Panc1 (cell line): ENCODE measurements around the gene CD46. TPM values are rescaled to one million over a fixed set of nuclear protein-coding genes. Genes with fewer than 3 reads are reported as not detected.

ENCODE experiments used
- ATAC-seq: fragments of 200-7000 bp; cut with Tn5 transposase; 2 replicates; pipeline ENCODE4 v1.9.1; 2020; ENCODE audit warnings: mild to moderate bottlenecking, moderate library complexity
- BruUV-seq: library from RNA; stranded (reverse); fragments of 400-500 nt; replicated peaks from 2 replicates; lab custom pipeline; 2021; lab: Mats Ljungman, UMichigan
- CTCF ChIA-PET: fragments of 300-600 bp; sonication (Branson Sonifier 250); formaldehyde crosslinking; loops from one replicate; lab custom pipeline; 2022; ENCODE audit warnings: antibody characterized with exemption; lab: Charles Lee
- POLR2A ChIA-PET: fragments of 300-600 bp; sonication (Branson Sonifier 250); formaldehyde crosslinking; loops from one replicate; lab custom pipeline; 2022; ENCODE audit warnings: antibody characterized with exemption; lab: Charles Lee
- DNase-seq: peaks from one replicate; pipeline ENCODE4 v3.0.0-alpha.2; 2010; ENCODE audit warnings: low read depth, low spot score
- H3K27ac ChIP-seq: 2 replicates; pipeline ENCODE4 v1.5.1; 2011; ENCODE audit warnings: mild to moderate bottlenecking, low read length, inconsistent platforms
- H3K27me3 ChIP-seq: fragments of 200-500 bp; sonication (Bioruptor generic); 2 replicates; pipeline ENCODE4 v1.6.0; 2014; ENCODE audit warnings: low read length, inconsistent platforms; ENCODE audit not compliant: control insufficient read depth, insufficient read depth
- H3K36me3 ChIP-seq: fragments of 200-500 bp; sonication (Bioruptor generic); 2 replicates; pipeline ENCODE4 v1.5.1; 2014; ENCODE audit warnings: inconsistent platforms, mild to moderate bottlenecking, low read length, moderate library complexity; ENCODE audit not compliant: control insufficient read depth, insufficient read depth
- H3K4me1 ChIP-seq: 2 replicates; pipeline ENCODE4 v1.5.1; 2011; ENCODE audit warnings: inconsistent platforms, mild to moderate bottlenecking, low read length, moderate library complexity; ENCODE audit not compliant: control insufficient read depth, insufficient read depth
- H3K4me3 ChIP-seq, 2 experiments: 2 replicates each; pipeline ENCODE4 v1.5.1; 2011 to 2012; ENCODE audit warnings: low read depth in 2 of 2, low read length in 2 of 2, mild to moderate bottlenecking in 2 of 2, inconsistent platforms in 1 of 2, moderate library complexity in 1 of 2
- H3K9me3 ChIP-seq: fragments of 200-500 bp; sonication (Bioruptor generic); 2 replicates; pipeline ENCODE4 v1.5.1; 2014; ENCODE audit warnings: low read depth, mild to moderate bottlenecking, inconsistent platforms, low read length, moderate library complexity; ENCODE audit not compliant: control insufficient read depth, insufficient read depth
- POLR2AphosphoS5 ChIP-seq: IDR thresholded peaks from 2 replicates; pipeline ENCODE4 v1.6.1; 2012; ENCODE audit warnings: mild to moderate bottlenecking, low read depth, low read length, moderate library complexity
- SIN3A ChIP-seq: IDR thresholded peaks from 2 replicates; pipeline ENCODE4 v1.6.1; 2012; ENCODE audit warnings: low read depth, mild to moderate bottlenecking, low read length, moderate library complexity, borderline replicate concordance; ENCODE audit not compliant: insufficient read depth
- TCF7L2 ChIP-seq: IDR thresholded peaks from 2 replicates; pipeline ENCODE4 v1.6.1; 2011; ENCODE audit warnings: mild to moderate bottlenecking, low read depth, low read length, inconsistent platforms
- in situ Hi-C: cut with HindIII; loops from 2 replicates; pipeline ENCODE4 v1.10.0; 2016; ENCODE audit warnings: low sequenced_read_pairs, low pct_unique_long_range_greater_than_20kb
- intact Hi-C: fragments of 100-400 bp; cut with micrococcal nuclease; formaldehyde crosslinking; loops from one replicate; pipeline ENCODE4 v1.10.0; 2022; ENCODE audit not compliant: unreplicated experiment
- total RNA-seq: library from RNA; stranded (reverse); gene quantifications from one replicate; pipeline ENCODE4 v1.2.1, GENCODE V29; 2021; ENCODE audit not compliant: unreplicated experiment
- TF ChIP-seq, protein P1 (sequence below): fragments of 450-650 bp; IDR thresholded peaks from 2 replicates; pipeline ENCODE4 v1.5.1; 2017; ENCODE audit warnings: mild to moderate bottlenecking
- TF ChIP-seq, protein P2 (sequence below), 2 experiments: IDR thresholded peaks; 2 replicates each; pipeline ENCODE4 v1.6.1; 2011 to 2012; ENCODE audit warnings: low read depth in 2 of 2, control low read depth in 1 of 2, low read length in 1 of 2, mild to moderate bottlenecking in 1 of 2, moderate library complexity in 1 of 2; ENCODE audit not compliant: insufficient read depth in 1 of 2

CD46 gene
- total RNA-seq, 1 experiment from 2014 or later: 128 TPM

DNA sequence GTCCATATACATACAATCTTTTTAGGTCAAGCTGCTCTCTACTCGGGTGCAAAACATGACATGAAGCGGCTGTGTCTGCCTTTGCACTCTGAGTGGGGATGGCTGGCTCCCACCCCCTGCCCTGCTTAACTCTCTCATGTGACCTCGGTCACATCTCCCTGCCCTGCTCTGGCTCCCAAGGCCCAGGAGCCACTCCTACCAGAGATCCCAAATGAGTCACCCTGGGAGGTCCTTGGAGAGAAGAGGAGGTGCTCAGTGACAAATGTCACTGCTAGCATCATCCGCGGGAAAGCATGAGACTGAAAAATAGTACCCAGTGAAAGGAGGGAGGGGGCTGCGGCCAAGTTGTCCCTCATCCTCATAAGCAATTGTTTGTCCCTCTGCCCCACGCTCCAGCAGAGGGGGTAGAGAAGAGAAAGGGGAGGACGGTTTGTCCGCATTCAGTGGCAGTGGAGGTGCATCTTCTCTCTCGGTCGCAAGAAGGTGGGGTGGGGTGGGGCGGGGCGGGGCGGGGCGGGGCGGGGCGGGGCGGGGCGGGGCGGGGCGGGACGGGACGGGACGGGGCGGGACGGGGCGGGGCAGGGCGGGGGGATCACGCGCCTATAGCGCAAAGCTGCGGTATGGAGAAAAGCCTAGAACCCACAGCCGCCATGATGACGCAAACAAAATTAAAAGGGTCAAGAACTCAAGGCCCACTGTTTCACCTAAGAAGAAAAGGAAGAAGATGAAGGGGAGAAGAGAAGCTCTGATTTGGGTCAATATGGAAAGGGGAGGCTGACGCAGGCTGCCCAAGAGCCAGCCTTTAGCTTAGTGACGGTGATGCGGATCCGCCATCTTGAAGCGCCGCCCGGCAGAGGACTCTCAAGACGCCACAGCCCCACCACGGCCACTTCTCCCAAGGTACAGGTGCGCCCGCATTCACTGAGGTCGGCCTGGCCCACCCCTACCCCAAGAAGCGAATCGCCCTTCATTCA, 66.2 kb downstream of the CD46 start:
- H3K36me3 ChIP-seq: no peaks in the 10 kb centered on the region
- H3K4me1 ChIP-seq: no peaks in the 10 kb centered on the region
- DNase-seq: no peak
- H3K27me3 ChIP-seq: no peaks in the 10 kb centered on the region
- intact Hi-C loops: no loop called here
- no peak for TF ChIP-seq TCF7L2
- no peak for TF ChIP-seq SIN3A
- TF ChIP-seq, protein P1, sequence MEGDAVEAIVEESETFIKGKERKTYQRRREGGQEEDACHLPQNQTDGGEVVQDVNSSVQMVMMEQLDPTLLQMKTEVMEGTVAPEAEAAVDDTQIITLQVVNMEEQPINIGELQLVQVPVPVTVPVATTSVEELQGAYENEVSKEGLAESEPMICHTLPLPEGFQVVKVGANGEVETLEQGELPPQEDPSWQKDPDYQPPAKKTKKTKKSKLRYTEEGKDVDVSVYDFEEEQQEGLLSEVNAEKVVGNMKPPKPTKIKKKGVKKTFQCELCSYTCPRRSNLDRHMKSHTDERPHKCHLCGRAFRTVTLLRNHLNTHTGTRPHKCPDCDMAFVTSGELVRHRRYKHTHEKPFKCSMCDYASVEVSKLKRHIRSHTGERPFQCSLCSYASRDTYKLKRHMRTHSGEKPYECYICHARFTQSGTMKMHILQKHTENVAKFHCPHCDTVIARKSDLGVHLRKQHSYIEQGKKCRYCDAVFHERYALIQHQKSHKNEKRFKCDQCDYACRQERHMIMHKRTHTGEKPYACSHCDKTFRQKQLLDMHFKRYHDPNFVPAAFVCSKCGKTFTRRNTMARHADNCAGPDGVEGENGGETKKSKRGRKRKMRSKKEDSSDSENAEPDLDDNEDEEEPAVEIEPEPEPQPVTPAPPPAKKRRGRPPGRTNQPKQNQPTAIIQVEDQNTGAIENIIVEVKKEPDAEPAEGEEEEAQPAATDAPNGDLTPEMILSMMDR: no peak
- TF ChIP-seq, protein P2, sequence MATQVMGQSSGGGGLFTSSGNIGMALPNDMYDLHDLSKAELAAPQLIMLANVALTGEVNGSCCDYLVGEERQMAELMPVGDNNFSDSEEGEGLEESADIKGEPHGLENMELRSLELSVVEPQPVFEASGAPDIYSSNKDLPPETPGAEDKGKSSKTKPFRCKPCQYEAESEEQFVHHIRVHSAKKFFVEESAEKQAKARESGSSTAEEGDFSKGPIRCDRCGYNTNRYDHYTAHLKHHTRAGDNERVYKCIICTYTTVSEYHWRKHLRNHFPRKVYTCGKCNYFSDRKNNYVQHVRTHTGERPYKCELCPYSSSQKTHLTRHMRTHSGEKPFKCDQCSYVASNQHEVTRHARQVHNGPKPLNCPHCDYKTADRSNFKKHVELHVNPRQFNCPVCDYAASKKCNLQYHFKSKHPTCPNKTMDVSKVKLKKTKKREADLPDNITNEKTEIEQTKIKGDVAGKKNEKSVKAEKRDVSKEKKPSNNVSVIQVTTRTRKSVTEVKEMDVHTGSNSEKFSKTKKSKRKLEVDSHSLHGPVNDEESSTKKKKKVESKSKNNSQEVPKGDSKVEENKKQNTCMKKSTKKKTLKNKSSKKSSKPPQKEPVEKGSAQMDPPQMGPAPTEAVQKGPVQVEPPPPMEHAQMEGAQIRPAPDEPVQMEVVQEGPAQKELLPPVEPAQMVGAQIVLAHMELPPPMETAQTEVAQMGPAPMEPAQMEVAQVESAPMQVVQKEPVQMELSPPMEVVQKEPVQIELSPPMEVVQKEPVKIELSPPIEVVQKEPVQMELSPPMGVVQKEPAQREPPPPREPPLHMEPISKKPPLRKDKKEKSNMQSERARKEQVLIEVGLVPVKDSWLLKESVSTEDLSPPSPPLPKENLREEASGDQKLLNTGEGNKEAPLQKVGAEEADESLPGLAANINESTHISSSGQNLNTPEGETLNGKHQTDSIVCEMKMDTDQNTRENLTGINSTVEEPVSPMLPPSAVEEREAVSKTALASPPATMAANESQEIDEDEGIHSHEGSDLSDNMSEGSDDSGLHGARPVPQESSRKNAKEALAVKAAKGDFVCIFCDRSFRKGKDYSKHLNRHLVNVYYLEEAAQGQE (IDR thresholded peaks at IDR 0.05; ENCODE audit: insufficient read depth in 1 of 2, low read depth in 2 of 2, low read length in 1 of 2): no peak
- no peak for TF ChIP-seq POLR2AphosphoS5
- ATAC-seq: no peak
- BruUV-seq: no TSS peak
- H3K4me3 ChIP-seq: no peak overlapping the region
- H3K27ac ChIP-seq: no peak overlapping the region
- ChIA-PET POLR2A (no interaction called here), CTCF (no interaction called here)
- in situ Hi-C loops: no loop called here
- H3K9me3 ChIP-seq: no peaks in the 10 kb centered on the region

DNA sequence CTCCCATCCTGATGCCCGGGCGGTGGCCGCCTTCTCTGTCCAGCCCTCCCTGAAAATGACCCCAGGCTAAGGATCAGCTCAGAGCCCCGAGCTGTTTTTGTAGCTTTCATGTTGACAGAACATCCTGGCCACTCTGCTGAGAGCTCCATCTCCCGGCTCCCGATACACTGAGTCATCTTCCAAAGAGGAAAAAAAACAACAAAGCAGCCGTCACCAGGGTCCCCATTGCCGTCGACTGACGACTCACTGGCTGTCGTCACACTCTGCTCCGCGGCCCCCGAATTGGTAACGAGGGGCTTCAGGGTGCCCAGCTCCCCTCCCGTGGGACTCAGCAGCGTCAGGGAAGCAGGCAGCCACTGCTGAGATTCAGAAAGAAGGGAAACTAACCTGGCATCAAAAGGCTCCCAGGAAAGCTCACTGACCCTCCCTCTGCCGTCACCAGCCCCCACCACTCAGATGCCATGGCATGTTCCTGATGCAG, 67.2 kb downstream of the CD46 start:
- no peak overlapping the region for H3K27ac ChIP-seq
- intact Hi-C loops (no loop called here), in situ Hi-C loops (no loop called here)
- H3K9me3 ChIP-seq: no peaks in the 10 kb centered on the region
- H3K27me3 ChIP-seq: no peaks in the 10 kb centered on the region
- BruUV-seq: no TSS peak
- no peak overlapping the region for H3K4me3 ChIP-seq
- peaks cover under 1% of the 10 kb centered on the region for H3K4me1 ChIP-seq
- H3K36me3 ChIP-seq: no peaks in the 10 kb centered on the region
- ATAC-seq: no peak
- CTCF ChIA-PET: interaction anchor here (0.7 kb wide), 1 partner anchor 22 kb away, joined by 3 read pairs; no protein-coding TSS in a partner anchor
- TF ChIP-seq POLR2AphosphoS5: no peak
- no peak for TF ChIP-seq TCF7L2
- TF ChIP-seq, protein P1: no peak
- TF ChIP-seq, protein P2 (IDR thresholded peaks at IDR 0.05; ENCODE audit: insufficient read depth in 1 of 2, low read depth in 2 of 2, low read length in 1 of 2): no peak
- no peak for TF ChIP-seq SIN3A
- POLR2A ChIA-PET: no interaction called here
- DNase-seq: no peak
